Activated CD8-positive, alpha-beta memory T cell treated with anti-CD3 and anti-CD28 coated beads for 1 hour (primary cell): Measurements from ENCODE around the gene KDM4B.

Experiments
- DNase-seq, 2 donors: peaks; one replicate each; pipeline ENCODE4 v3.0.0-alpha.2; 2020; ENCODE audit warnings: low read depth in 1 of 2; ENCODE audit errors: extremely low read depth in 1 of 2

The KDM4B gene

DNA sequence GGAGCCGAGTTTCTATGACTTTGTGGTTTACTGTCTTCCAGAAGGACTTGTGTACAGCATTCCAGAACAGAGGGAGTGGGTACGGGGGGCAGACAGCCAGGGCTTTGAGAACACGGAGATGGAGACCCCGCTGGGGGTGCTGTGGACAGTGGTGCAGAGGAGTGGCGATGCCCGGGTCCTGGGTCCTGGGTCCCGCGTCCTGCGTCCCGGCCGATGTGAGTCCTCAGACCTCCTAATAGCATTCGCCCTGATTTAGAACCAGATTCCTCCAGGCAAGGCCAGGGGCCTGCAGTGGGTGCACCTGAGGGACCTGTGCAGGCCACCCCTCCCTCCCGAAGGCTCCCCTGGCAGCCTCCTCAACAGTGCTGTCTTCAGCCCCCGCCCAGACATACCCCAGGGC is 97.9 kb downstream of the KDM4B start:
- DNase-seq = no peak

DNA sequence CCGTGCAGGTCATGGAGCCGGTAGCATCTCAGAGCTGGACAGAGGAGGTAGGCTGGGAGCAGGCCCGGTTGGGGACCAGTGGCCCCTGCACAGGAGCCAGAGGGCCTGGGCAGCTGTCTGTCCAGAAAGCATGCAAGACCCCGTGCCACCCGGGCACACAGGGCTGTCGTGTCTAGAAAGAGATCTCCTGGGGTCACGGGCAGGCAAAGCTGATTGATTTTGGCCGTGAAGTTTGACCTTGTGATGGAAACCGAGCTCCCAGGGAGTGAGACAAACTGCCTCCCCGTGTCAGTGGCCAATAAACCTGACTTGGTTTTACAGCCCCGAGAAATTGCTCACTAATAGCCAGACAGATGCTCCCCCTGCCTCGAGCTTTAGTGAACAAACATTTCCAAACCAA is 98.8 kb downstream of the KDM4B start:
- no peak for DNase-seq

DNA sequence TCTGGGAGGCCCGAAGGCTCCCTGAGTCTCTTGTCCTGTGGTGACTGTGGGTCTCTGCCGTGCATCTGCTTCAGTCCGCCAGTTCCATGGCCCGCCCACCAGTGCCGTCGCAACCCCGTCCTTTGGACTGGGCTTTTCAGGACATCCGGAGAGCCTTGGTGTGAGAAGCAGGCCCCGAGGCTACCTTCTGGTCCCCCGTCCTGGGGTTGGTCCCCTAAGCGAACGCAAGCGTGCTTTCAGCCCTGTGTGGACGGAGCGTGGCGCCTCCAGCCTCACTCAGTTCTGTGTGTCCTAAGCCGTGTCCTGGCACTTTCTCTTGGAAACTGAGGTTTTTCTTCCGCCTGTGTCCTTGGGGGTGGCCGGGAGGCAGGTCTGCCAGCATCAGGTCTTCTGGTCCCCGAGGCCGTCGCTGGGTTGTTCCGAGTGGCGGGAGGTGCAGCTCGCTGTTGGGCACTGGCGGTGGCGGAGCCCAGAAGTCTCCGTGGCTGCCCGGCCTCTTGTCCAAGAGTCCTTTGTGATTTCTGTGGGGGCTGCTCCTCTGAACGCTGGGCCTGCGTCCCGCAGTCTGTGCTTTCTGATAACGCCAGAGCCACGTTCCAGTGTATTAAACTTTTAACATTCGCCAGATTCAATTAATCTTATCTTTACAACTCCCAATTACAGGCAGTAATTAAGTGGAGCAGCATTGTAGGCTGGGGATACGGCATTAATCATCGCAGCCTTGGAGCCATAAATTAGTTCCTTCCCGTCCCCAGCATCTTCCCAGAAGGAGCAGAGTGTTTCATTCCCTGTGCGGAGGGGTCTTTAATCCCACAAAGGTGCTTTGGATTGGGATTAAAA is 99.5 kb downstream of the KDM4B start:
- DNase-seq = no peak

DNA sequence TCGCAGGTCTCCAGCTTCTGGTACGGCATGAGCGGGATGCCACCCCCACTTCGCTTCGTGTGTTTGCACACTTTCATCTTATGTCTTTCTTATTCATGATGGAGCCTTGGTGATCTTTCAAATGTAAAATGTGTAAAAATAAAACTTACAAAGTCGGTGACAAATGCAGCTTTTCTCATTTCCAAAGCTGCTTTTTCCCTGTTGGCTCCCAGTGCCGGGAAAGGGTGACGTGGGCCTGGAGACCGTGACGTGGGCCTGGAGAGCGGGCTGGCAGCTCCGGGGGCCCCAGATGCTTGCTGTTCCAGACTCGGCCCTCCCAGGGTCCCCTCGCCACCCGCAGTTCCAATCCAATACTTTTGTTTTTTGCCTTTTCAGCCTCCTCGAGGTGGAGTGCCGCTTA is 101.4 kb downstream of the KDM4B start:
- no peak for DNase-seq

DNA sequence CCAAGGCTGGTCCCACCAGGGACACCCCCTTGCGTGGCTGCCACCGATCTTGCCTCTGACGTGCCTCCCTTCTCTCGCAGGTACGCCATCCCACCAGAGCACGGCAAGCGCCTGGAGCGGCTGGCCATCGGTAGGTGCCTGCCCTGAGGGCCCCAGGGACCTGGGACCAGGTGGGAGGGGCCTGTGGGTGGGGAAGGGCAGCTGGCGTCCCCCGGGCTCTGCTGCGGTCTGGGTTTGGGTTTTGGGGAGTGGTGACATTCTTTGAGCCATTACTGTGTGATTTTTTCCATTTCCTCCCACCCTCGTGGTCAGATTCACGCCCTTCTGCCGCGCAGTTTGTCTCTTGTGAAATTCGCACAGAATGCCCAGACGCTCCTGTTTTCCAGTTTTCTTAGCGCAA is 102.0 kb downstream of the KDM4B start:
- no peak for DNase-seq

DNA sequence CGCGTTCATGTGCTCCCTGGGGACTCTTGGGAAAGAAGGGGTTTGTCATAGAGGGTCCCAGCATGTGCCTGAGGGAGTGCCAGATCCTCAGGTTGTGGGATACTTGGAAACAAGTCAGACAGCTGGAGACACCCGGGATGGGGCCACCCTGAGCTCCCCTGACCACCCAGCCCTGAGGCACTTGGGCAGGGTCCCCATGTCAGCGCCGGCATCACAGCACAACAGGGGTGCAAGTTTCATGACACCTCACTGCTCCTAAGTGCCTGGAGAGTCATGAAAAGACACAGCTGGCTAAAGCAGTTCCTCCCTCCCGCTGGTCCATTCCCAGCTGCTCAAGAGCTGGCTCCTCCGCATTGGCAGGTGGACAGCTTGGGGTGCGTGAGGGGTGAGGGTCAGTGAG is 102.7 kb downstream of the KDM4B start:
- DNase-seq = no peak

DNA sequence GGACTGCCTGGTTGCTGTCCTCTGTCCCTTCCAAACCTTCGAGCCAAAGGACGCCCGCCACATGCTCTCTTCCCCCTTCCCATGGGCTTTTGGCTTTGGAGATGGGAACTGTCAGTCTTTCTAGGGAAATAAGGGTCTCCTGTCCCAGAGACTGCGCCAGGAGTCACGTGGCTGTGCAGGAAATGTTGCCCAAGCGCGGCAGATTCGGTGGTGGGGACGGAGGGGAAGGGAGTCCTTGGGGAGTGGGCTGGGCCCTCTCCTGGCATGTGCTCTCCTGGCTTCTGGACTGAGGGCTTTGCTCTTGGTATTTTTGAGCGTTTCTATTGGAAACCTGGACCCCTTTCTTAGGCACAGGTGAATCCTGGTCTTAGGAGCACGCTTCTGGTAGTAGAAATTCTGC is 103.2 kb downstream of the KDM4B start:
- DNase-seq = no peak

DNA sequence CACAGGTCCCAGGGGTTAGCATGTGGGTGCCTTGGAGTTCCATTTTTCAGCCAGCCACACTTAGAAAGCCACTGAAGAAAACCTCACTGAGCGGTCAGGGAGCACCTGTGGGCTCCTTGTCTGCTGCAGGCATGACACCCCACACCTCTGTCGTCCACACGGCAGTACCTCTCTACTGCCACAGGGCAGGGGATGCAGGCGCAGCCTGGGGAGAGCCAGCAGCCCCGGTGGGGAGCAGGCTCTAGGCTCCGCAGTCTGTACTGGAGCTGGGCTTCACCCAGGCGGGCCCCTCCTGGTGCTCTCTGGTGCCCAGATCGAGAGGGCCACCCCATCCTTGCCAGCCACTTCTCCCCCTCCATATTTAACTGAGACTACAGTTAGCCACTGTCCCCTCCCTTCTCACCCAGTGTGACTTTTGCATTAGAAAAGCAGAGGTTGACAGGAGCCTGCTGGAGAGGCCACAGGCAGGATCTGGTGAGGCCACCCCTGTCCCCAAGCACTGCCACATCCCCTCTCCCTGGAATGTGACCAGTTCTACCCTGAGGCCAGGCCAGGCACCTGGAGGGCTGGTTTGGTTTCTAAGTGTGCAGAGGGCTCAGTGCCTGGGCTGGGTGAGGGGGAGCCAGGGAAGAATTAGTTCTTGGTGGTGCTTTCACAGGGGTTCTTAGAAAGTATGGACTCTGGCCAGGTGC is 104.4 kb downstream of the KDM4B start:
- DNase-seq = no peak

DNA sequence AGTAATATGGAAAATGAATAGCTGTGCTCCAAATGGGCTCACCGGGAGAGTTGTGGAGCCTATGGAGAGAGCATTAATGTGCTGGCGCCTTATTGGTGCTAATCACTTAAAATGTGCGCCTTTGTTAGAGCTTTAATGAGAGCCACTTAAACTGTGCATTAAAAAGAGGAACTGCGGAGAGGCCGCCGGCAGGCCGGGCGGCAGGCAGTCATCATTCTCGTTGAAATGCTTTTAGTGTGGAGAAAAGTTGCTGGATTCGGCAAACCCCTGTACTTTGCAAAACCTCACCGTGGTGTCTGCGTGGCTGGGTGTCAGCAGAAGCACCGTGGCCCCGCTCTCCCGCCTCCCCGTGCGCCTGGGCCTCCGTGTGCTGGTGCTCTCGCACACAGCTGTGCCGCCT is 105.5 kb downstream of the KDM4B start:
- DNase-seq = no peak

DNA sequence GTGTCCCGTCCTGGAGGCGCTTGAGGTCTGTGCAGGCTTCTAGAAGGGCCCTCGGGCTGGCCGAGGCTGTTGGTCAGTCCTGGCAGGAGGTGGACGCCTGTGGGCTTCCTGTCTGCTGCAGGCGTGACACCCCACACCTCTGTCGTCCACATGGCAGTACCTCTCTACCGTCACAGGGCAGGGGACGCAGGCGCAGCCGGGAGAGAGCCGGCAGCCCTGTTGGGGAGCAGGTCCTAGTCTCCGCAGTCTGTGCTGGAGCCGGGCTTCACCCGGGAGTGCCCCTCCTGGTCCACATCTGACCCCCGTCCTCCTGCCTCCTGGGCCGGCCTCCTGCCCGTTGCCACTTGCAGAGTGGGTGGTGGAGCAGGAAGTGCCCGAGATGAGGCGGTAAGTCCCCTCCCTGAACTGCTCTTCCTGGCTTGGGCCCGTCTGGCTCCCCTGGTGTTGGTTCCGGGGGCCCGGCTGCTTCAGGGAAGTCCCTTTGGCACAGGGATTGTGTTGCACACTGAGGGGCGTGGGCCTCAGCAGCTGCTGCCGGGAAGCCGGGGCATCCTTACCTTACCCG is 106.0 kb downstream of the KDM4B start:
- no peak for DNase-seq

DNA sequence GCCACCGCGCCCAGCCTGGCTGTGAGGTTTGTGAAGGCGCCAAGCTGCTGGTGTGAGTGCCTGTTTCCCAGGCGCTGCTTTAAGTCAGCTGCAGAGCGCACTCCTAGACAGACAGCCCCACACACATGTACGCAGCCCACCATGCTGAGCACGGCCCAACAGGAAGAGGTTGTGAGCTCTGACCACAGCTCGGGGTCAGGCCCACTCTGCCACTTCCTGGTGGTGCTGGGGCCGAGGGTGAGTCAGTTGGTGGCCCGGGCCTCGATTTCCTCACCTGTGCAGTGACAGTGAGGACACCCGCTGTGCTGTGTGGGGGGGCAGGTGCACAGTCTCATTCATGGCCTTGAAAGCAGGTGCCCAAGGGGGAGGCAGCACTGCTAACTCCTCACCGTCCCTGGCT is 106.7 kb downstream of the KDM4B start:
- DNase-seq = no peak

DNA sequence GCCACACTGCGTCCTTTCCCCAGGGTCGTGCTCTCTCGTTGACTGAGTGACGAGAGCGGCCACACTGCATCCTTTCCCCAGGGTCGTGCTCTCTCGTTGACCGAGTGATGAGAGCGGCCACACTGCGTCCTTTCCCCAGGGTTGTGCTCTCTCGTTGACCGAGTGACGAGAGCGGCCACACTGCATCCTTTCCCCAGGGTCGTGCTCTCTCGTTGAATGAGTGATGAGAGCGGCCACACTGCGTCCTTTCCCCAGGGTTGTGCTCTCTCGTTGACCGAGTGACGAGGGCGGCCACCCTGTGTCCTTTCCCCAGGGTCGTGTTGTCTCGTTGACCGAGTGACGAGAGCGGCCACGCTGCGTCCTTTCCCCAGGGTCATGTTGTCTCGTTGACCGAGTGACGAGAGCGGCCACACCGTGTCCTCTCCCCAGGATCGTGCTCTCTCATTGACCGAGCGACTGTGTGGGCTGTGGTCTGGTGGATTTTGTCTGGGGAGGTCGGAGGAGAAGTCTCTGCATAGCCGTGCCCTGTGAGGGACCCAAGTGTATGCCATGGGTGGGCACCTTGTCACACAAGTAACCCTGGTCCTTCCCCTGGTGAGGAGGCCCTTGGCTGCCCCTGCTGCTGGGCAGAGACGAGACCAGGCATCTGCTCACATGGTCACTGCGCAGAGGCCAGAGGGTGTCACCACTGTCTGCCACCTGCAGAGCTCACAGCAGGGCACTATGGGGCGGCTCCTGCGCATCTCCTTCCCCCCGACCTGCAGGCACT is 107.7 kb downstream of the KDM4B start:
- no peak for DNase-seq

DNA sequence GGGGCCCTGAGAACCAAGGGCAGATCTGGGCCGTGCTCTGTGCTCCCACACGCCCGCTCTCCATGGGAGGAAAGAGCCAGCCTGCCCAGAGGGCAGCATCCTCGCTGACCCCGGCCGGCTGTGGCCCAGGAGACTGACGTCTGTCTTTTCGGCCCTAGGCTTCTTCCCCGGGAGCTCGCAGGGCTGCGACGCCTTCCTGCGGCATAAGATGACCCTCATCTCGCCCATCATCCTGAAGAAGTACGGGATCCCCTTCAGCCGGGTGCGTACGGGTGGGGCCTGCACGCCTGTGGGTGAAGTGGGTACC is 108.2 kb downstream of the KDM4B start:
- DNase-seq = no peak

DNA sequence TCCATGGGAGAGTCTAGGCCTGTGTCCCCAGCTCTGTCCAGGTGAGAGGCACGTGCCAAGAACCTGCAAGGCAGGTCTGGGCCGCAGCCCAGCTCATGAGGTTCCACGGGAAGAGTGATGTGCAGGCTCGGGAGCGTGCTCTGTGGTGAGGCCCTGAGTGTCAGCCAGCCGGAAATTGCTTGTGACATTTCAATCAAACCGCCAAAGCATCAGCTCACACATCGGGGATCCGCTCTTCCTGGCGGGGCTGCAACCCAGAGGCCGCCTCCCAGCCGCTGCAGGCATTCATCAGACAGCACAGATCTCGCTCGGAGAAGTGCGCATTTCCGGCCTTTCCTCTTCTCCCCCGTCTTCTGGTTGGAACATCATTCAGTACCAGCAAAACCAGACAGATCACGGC is 109.3 kb downstream of the KDM4B start:
- no peak for DNase-seq

DNA sequence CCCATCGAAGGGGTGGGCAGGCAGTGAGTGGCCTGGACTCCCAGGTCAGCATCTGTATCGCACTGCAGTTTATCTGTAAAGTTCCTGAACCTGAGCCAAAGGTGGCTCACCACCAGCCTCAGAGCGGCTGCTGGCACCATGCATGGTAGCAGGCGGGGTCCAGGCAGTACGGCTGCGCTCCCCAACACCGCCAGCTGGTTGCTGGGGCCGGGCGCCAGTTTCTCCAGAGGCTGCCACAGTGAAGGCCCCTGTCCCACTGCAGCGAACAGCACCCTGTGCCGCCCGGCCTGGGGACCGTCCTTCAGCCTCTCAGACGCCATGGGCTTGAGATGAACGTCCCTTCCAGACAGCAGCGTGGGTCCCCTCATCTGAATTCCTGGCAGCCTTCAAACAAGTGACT is 109.8 kb downstream of the KDM4B start:
- no peak for DNase-seq

DNA sequence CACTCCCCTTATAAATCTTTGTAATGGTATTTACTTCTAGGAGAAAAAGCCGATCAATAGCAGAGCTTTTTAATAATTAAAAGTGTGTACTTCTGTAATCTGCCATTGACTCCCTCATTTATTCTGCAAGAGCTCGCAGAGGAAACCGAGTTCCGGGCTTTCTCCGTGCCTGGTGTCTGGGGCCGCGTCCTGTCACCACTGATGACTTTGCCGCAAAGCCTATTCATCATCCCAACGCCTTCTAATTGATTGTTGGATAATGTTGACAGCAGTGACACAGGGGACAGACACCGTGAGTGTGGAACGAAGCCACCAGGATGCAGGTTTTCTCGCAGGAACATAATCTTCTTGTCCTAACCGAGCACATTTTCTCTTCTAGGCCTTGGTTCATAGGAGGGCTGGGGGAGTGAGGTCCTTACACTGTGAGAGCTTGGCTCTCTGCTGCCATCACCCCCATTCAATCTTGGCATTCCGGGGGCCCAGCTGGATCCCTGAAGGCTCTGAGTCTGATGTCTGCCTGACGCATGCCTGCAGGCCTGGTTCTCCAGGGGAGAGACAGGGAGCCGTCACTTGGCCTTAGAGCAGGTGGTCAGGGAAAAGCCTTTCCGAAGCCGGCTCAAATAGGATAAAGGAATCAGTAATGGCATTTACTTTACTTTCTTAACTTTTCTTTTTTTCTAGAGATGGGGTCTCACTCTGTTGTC is 110.3 kb downstream of the KDM4B start:
- DNase-seq = no peak

DNA sequence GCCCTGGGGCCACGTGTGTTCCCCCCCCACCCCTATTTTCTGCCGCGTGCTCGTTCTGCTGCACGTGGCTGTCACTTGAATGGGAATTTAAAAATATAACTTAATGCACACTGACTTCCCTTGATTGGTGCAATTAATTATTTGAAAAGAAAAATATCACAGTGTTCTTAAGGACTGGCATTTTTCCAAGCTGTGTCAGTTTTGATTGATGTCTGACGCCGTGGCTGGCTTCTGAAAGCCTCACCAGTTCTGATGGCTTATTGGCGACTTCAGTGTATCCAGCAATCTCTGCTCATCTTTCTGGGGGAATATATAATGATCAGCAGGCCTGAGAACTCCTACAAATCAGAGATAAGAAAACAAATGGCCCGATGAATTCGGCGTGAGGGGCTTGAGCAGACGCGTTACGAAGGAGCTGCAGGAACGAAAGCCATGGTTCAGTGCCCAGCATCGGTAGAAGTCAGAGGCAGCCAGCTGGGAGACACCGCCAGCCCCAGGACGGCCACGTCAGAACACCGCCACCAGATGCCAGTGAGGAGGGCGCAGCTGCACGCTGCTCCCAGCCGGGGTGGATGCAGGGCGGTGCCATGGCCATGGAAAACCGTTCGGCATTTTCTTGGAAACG is 111.2 kb downstream of the KDM4B start:
- no peak for DNase-seq

DNA sequence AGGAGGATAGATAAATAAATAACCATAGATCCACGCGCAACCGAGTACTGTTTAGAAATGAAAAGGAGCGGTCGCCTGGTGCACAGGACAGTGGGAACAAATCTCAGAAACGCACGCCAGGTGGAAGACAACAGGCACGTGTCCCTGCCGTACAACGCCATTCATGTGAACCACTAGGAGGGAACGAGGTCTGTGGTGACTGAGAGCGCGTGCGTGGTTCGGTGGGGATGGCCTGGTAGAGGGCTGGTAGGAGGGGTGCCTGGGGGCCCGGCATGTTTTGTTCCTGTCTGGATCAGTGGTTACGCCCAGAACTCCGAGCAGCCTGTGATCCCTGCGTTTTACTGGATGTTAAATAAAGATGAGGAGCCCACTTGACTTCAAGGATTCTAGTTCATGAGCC is 111.9 kb downstream of the KDM4B start:
- no peak for DNase-seq

DNA sequence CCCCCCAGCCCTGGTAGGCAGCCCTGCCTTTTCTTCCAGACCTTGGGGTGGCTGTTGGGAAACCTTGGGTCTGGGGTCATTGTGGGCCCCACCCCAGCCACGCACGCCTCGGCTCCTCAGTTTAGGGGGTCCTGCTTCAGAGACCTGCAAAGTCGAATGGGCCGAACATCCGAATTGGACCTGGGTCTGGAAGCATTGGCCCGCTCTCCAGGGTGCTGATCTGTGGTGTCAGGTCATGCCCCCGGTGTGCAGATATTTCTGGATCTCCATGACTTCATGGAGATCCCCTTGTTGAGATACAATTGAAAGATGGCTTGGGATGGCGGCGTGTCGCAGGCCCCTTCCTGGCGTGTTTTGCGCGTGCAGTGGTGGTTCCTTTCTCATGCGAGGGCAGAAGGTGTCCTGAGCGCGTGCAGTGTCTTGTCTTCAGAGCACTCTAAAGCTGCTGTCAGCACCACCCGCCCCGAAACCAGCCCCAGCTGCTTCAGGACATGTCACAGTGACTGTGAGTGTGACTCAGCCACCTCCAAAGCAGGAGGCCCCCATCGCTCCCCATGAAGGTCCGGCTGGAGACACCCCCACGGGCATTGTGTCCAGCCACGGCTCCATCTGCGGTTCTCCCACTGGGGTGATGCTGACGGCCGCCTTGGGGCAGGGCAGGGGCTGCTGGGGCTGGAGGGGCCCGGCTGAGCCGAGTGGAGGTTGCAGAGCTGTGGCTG is 112.7 kb downstream of the KDM4B start:
- DNase-seq = no peak

DNA sequence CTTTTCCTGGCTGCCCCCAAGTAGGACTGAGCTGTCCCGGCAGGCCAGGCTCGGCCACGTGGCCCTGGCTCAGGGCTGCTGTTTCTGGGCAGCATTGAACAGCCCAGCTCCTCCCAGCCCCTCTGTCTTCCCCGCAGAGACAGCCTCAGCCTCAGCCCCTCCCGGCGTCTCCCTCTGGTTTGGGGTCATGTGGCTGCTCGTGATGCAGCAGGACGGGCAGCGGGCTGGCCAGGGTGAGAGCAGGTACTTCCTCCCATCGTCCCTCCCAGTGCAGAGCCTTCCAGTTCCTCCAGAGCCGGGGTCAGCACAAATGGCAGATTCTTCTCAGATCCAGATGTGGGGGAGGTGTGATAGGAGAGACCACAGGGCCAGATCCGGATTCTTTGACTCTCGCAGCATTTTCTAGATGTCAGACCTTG is 114.6 kb downstream of the KDM4B start:
- DNase-seq = no peak
